NK-92 (cell line): ENCODE data around the gene ST3GAL5.
A peak's percentile ranks its signal among the peaks of the same experiment; 100 is the strongest.
"Not testable (repeated sequence)": the region's sequence is repeated elsewhere in the genome, so short reads cannot be mapped to it uniquely, and the experiment has no call there.

Experiments used
- DNase-seq: peaks from one replicate; lab custom pipeline; 2025; ENCODE audit not compliant: unreplicated experiment; lab: John Stamatoyannopoulos, UW

Gene ST3GAL5

GRCh38 chr2:85840091-85840490 lies 48.7 kb downstream of the ST3GAL5 start:
- DNase-seq: no peak

DNA sequence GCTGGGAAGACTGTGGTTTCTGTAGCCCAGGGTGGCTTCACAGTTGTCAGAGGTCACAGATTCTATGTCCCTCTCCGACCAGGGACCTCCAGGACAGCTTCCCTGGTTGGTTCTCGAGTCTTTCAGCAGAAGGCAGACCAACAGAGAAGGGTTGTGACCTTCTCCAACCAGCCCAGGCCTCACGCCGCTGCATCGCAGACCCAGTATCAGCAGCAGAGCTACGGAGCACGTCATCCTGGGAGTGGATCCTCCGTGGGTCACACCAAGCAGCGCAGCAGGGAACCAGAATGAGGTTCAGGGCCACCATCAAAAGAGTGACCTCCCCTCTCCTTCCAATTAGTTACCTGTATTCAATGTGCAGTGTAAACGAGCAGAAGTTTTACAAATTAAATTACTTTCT lies 49.3 kb downstream of the ST3GAL5 start:
- no peak for DNase-seq

DNA sequence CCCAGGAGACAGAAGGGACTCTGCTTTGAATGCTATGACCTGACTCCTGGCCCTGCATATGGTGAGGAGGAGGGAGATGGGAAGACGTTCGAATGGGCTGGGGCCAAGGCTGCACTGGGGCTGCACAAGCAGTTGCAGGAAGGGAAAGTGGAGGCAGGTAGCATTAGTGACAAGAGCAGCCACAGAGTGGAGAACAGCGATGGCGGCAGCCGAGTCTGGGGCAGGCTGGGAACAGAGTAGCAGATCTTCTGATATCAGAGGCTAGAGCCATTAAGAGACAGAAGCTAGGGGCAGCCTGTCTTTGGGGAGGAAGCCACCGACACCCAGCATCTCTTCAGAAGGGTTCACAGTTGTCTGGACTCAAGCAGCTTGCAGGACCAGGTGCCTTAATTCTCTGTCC lies 50.1 kb downstream of the ST3GAL5 start:
- no peak for DNase-seq

DNA sequence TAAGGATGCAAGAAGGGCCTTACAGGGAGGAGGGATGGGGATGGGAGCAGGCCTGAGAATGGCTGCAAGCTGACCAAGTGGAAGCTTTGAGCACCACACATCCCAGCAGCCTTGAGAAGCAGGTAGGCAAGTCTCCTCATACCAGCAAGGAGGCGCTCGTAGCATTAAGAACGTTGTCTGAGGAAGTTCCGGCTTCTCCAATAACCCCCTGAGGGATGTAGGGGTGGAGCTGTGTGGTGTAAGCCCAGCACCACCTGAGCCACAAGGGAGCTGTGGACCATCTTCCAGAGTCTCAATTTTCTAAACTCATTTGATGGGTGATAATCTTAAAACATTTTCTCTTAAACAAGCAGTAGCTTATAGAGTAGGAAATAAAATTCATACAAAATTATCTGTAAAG lies 50.6 kb downstream of the ST3GAL5 start:
- DNase-seq: no peak

- DNase-seq: no peak
These were observed 54.3 kb downstream of the ST3GAL5 start for GRCh38 chr2:85834466-85834865.

DNA sequence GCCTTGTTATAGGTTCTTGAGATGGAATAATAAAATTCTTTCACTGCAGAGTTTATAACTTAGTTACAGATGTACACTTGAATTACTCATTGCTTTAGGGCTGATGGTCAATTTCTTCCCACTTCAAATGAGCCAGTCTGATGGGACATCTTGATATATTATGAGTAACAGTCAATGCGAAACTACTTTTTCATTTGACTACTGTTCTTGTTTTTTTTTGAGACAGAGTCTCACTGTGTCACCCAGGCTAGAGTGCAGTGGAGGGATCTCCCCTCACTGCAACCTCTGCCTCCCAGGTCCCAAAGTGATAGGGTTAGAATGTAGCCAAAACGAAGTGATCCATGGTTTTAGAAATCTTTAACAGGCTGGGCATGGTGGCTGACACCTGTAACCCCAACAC lies 57.1 kb downstream of the ST3GAL5 start:
- DNase-seq: no peak

GRCh38 chr2:85830645-85831044 lies 58.1 kb downstream of the ST3GAL5 start:
- DNase-seq: no peak

GRCh38 chr2:85829394-85829793 lies 59.4 kb downstream of the ST3GAL5 start:
- DNase-seq: not testable (repeated sequence)

DNA sequence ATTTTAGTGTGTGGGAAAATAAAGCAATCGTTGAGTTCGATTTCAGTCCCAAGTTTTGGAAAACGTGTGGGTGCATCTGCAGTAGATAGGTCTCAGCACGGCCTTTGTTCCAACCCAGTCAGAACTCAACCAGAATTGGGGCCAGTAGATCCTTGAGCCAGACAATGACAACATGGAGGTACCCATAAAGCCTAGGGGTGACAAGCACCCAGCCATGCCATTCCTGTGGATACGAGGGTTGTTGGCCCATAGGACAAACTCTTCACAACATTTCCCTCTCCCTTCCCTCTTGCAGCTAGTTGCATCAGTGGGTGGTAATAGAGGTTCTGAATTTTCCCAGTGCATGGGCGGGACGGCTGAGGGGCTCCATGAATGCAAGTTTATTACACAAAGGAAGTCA lies 60.1 kb downstream of the ST3GAL5 start:
- DNase-seq: no peak

GRCh38 chr2:85827879-85828569 lies 60.8 kb downstream of the ST3GAL5 start:
- DNase-seq: no peak

GRCh38 chr2:85826990-85827878 lies 61.6 kb downstream of the ST3GAL5 start:
- no peak for DNase-seq

- no peak for DNase-seq
These were observed 64.8 kb downstream of the ST3GAL5 start for GRCh38 chr2:85823951-85824350.

DNA sequence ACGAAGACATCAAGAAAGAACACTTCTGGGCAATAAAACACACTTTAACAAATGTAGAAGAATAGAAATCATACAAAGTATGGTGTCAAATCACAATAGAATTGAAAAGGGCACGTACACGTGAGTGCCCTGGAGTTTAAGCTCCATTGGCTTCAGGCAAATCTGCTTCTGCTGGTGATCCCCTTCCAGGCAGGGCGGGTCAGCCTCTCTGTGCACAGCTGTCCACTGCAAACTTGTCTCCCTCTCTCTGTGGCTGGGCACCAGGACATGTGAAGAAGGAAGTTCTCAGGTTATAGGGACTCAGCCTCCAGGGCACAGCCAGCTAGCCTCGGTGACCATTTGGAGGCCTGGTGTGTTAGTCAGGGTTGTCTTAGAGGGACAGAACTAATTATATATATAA lies 66.0 kb downstream of the ST3GAL5 start:
- DNase-seq: no peak

DNA sequence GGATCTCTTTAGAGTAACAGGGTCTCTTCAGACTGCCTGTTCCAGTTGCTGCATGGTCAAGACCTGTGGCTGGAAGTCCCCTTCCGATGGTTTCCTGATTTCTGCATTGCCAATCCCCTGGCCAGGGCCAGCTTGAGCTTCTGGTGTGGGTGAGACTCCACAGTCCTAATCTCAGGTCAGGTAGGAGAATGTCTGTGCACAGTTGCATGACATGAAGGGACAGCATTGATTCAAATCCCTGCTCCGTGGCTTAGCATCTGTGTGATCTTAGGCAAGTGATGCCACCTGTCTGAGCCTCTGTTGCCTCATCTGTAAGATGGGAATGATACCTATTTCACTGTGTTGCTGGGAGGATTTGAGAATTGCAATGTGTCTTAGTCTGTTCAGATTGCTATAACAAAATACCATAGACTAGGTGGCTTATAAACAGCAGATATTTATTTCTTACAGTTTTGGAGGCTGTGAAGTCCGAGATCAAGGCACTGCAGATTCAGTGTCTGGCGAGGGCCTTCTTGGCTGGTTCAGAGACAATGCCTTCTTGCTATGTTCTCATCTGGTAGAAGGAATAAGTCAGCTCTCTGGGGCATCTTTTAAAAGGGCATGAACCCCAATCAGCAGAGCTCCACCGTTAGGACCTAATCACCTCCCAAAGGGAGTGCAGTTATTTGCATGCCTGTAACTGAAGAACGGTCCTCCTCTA lies 68.8 kb downstream of the ST3GAL5 start:
- no peak for DNase-seq

DNA sequence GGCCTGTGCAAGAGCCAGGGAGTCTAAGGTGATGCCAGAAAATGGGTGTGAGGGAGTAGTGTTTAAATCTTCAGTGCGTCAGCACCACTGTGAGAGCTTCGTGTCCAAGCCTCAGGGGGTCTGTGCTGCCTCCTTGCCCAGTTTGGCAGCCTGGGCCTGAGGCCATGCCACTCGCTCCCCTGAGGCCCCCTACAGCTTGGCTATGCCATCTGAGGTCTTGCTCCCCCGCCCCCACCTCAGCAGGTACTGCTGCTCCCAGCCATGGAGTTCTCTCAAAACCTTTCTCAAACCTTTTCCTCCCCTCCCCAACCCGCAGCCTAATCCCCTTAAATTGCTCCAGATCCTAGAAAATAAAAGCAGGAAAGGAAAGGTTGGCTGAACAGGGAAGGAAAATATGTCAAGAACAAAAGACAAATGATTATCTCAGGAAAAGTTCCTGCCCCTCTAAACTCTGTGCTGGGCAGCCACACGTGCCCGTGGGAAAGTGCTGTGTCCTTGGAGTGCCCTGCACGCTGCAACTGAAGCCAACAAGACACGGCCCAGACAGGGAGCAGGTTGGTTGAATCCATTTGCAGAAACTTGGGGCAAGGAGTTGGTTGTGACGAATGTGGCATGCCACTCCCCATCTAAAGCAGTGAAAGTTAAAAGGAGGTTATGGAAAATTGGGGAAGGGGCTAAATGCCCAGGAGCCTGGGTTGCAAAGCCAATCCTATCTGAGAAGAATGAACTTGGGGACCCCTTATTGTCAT lies 73.8 kb downstream of the ST3GAL5 start:
- no peak for DNase-seq

DNA sequence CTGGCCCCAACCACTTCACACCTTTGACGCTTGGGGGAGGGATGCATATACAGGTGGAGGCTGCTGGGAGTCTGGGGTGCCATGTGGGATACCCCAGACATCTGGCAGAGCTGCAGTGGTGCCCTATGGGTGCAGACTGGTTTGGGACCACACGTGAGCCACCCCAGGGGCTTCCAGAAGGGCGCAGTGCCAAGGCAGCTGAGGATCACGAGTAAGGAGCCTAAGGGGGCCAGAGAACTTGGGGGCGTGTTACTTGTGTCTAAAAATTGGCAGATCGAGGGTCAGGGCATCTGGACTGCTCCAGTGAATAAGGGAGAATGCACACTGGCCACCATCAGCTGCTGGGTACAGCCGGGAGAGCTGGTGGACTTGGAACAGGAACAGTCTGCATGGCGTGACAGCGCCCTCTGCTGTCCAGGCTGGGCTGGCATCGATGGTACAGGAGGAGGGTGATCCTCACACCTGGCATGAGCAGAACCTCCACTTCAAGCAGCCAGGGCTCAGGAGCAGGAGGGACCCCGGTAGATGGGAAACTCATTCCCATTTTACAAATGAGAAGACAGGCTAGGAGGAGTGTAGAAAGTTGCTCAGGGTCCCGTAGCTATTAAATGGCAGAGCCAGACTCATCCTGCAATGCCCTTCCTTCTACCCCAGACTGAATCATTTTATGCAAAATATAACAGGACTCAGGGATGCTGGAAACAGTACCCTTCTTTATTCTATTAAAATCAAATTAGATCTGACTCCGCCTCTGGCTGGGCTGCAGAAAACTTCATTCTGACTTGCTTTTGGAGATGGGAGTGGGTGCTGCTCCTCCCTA lies 74.6 kb downstream of the ST3GAL5 start:
- DNase-seq: peak; percentile 19

DNA sequence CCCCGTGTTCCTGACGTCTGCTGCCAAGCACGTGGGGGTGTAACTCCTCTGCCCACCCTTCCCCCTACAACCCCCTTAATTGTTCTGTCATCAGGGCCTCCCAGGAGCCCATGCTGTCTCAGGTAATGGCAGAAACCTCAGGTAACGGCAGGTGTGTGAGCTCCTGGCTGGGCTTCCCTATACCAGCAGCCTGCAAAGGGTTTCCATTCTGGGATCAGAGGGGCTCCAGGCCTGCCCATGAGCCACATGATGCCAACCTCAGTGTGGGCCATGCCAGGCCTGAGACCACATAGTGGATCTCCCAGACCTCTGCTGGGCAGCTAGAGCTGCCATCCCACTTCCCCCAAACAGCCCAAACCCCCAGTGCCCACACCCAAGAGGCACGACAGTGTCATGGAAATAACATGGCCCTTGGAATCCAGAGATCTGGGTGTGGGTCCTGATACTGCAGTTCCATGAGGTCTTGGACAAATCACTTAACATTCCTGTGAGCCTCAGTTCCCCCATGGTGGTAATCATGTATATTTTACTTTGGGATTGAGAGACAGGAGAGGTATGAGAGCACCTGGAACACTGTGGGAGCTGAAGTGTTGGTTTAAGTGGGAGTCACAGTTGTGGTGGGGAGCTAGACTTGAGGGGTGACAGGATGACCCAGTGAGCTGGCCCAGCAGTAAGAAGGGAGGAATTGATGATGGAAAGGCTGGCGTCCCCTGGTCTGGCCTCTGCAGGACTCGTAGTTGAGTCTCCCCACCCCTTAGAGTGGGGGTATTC lies 75.4 kb downstream of the ST3GAL5 start:
- DNase-seq: no peak

- no peak for DNase-seq
These were observed 76.6 kb downstream of the ST3GAL5 start for GRCh38 chr2:85812094-85812735.
